Measurements from ENCODE around the gene TM9SF1. TPM values are rescaled to one million over a fixed set of nuclear protein-coding genes. Genes with fewer than 3 reads are reported as not detected.
A peak's percentile ranks its signal among the peaks of the same experiment; 100 is the strongest.

TM9SF1 gene
- total and polyA plus RNA-seq, 10 of the 15 experiments (the other 5 are each of a cell fraction or from before 2014, with no cell fraction given): 7.2 to 39.2 (median 17.6) TPM

DNA sequence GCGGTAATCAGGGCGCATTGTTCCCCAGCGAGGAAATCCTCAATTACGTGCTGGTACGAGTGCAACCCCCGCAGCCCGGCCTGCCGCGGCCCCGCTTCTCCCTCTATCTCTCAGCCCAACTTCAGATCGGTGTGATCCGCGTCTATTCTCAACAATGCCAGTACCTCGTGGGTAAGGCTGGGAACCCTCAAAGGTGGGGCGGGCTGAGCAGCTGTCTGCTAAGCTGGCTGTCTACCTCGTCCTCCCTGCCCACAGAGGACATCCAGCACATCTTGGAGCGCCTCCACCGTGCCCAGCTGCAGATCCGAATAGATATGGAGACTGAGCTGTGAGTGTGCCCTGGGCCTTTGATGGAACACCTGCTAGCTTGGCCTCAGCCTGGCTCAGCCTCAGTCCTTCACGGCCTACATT is 22.4 kb downstream of the TM9SF1 start:
- intact Hi-C loops (cut with micrococcal nuclease; ENCODE audit: unreplicated experiment) (no loop called here), in situ Hi-C loops (cut with MboI) (no loop called here)
- Histone ChIP-seq H3K79me2 (ENCODE audit: control insufficient read depth, insufficient read depth, low read length) (peaks cover 6% of the 10 kb centered on the region), H4K20me1 (ENCODE audit: control insufficient read depth, insufficient read depth) (no peaks in the 10 kb centered on the region), H3K9me3 (replicated peaks; ENCODE audit: control insufficient read depth, insufficient read depth, low read length) (no peaks in the 10 kb centered on the region), H3K36me3 (ENCODE audit: control insufficient read depth in 2 of 2, insufficient read depth in 2 of 2, low read length in 1 of 2) (peaks cover 4 to 6% of the 10 kb centered on the region in 2 experiments; a peak in 3 of 4 replicates), H3K27me3 (replicated peaks in 1 of 2; ENCODE audit: control insufficient read depth in 2 of 2, insufficient read depth in 2 of 2, low read length in 1 of 2) (no peaks in the 10 kb centered on the region), H2AFZ (ENCODE audit: control insufficient read depth, low read depth, low read length) (no peak overlapping the region), H3K4me3 (peak overlapping the region; percentile 62), H3K27ac (ENCODE audit: control insufficient read depth, insufficient read depth) (no peak overlapping the region; the same call in 1 of the 2 replicates), H3K9ac (ENCODE audit: control insufficient read depth, insufficient read depth, low read length) (peak overlapping the region; percentile 69; the same call in 1 of the 2 replicates), H3K4me2 (ENCODE audit: control insufficient read depth, insufficient read depth) (peak overlapping the region; percentile 68), H3K4me1 (ENCODE audit: control insufficient read depth, insufficient read depth, low read length) (no peaks in the 10 kb centered on the region)
- TF ChIP-seq, protein P1, sequence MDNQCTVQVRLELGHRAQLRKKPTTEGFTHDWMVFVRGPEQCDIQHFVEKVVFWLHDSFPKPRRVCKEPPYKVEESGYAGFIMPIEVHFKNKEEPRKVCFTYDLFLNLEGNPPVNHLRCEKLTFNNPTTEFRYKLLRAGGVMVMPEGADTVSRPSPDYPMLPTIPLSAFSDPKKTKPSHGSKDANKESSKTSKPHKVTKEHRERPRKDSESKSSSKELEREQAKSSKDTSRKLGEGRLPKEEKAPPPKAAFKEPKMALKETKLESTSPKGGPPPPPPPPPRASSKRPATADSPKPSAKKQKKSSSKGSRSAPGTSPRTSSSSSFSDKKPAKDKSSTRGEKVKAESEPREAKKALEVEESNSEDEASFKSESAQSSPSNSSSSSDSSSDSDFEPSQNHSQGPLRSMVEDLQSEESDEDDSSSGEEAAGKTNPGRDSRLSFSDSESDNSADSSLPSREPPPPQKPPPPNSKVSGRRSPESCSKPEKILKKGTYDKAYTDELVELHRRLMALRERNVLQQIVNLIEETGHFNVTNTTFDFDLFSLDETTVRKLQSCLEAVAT (IDR thresholded peaks at IDR 0.05): peak; percentile 91
- TF ChIP-seq, protein P2, sequence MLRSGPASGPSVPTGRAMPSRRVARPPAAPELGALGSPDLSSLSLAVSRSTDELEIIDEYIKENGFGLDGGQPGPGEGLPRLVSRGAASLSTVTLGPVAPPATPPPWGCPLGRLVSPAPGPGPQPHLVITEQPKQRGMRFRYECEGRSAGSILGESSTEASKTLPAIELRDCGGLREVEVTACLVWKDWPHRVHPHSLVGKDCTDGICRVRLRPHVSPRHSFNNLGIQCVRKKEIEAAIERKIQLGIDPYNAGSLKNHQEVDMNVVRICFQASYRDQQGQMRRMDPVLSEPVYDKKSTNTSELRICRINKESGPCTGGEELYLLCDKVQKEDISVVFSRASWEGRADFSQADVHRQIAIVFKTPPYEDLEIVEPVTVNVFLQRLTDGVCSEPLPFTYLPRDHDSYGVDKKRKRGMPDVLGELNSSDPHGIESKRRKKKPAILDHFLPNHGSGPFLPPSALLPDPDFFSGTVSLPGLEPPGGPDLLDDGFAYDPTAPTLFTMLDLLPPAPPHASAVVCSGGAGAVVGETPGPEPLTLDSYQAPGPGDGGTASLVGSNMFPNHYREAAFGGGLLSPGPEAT (IDR thresholded peaks at IDR 0.05; ENCODE audit: low read depth): no peak
- no peak for TF ChIP-seq TARDBP (IDR thresholded peaks at IDR 0.05; ENCODE audit: borderline replicate concordance)
- TF ChIP-seq, protein P3, sequence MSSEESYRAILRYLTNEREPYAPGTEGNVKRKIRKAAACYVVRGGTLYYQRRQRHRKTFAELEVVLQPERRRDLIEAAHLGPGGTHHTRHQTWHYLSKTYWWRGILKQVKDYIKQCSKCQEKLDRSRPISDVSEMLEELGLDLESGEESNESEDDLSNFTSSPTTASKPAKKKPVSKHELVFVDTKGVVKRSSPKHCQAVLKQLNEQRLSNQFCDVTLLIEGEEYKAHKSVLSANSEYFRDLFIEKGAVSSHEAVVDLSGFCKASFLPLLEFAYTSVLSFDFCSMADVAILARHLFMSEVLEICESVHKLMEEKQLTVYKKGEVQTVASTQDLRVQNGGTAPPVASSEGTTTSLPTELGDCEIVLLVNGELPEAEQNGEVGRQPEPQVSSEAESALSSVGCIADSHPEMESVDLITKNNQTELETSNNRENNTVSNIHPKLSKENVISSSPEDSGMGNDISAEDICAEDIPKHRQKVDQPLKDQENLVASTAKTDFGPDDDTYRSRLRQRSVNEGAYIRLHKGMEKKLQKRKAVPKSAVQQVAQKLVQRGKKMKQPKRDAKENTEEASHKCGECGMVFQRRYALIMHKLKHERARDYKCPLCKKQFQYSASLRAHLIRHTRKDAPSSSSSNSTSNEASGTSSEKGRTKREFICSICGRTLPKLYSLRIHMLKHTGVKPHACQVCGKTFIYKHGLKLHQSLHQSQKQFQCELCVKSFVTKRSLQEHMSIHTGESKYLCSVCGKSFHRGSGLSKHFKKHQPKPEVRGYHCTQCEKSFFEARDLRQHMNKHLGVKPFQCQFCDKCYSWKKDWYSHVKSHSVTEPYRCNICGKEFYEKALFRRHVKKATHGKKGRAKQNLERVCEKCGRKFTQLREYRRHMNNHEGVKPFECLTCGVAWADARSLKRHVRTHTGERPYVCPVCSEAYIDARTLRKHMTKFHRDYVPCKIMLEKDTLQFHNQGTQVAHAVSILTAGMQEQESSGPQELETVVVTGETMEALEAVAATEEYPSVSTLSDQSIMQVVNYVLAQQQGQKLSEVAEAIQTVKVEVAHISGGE (CRISPR knock-in tag; IDR thresholded peaks at IDR 0.05): no peak
- TF ChIP-seq ETV6 (conservative IDR thresholded peaks at IDR 0.05 in 1 of 2, IDR thresholded peaks at IDR 0.05 in 1 of 2; ENCODE audit: borderline replicate concordance in 1 of 2, low read depth in 1 of 2): no peak
- TF ChIP-seq POLR2AphosphoS5 (IDR thresholded peaks at IDR 0.05; ENCODE audit: low read length): peak; percentile 55
- no peak for TF ChIP-seq HDGF (IDR thresholded peaks at IDR 0.05)
- peak; percentile 42 for TF ChIP-seq POLR2A (IDR thresholded peaks at IDR 0.05; ENCODE audit: low read depth, low read length)
- RAD21 ChIA-PET (ENCODE audit: unreplicated experiment): no interaction called here
- no TSS peak for BruUV-seq (replicated peaks)
- SMC1A ChIA-PET (ENCODE audit: uncharacterized antibody, unreplicated experiment): interaction anchor here (1.0 kb wide), 1 partner anchor 11 kb away, joined by 3 read pairs; the partner anchor contains the start of gene IRF9
- no peak for FAIRE-seq
- no peak for ATAC-seq
- WGBS (ENCODE audit: insufficient coverage, insufficient replicate concordance, low lambda C conversion rate, missing lambda C conversion rate): 87% methylated on average over 20 of the region's 20 CpGs
- CTCF ChIA-PET: interaction anchor here (0.7 to 1.5 kb wide), 4 partner anchors 12 to 98 kb away, joined by 3 to 4 read pairs (median 3); partner anchors contain the start of genes IRF9 and MDP1
- no peak for DNase-seq (ENCODE audit: low read depth, low spot score)
- POLR2A ChIA-PET: interaction anchor here (0.6 to 2.8 kb wide), 4 partner anchors 12 to 56 kb away, joined by 3 to 11 read pairs (median 8); partner anchors contain the start of genes IPO4, IRF9 and RNF31

Measured in GM12878 (cell line).